Measurements from ENCODE around the gene KLF16.

Gene KLF16

GRCh38 chr19:1814833-1815604, 48.4 kb downstream of the KLF16 start:
- in situ Hi-C loops (cut with MboI; ENCODE audit: low pct_unique_long_range_greater_than_20kb, low sequenced_read_pairs, unreplicated experiment), result no loop called here

GRCh38 chr19:1814391-1814790, 49.0 kb downstream of the KLF16 start:
- TF ChIP-seq, protein P1, sequence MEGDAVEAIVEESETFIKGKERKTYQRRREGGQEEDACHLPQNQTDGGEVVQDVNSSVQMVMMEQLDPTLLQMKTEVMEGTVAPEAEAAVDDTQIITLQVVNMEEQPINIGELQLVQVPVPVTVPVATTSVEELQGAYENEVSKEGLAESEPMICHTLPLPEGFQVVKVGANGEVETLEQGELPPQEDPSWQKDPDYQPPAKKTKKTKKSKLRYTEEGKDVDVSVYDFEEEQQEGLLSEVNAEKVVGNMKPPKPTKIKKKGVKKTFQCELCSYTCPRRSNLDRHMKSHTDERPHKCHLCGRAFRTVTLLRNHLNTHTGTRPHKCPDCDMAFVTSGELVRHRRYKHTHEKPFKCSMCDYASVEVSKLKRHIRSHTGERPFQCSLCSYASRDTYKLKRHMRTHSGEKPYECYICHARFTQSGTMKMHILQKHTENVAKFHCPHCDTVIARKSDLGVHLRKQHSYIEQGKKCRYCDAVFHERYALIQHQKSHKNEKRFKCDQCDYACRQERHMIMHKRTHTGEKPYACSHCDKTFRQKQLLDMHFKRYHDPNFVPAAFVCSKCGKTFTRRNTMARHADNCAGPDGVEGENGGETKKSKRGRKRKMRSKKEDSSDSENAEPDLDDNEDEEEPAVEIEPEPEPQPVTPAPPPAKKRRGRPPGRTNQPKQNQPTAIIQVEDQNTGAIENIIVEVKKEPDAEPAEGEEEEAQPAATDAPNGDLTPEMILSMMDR (IDR thresholded peaks at IDR 0.05; ENCODE audit: extremely low read depth, insufficient read depth, missing control alignments), result no peak
- no peak for DNase-seq (ENCODE audit: low spot score)
- in situ Hi-C loops (cut with MboI; ENCODE audit: low pct_unique_long_range_greater_than_20kb, low sequenced_read_pairs, unreplicated experiment), result no loop called here

More at GRCh38 chr19:1814833-1815604, 48.4 kb downstream of the KLF16 start:
- TF ChIP-seq, protein P1 (IDR thresholded peaks at IDR 0.05; ENCODE audit: extremely low read depth, insufficient read depth, missing control alignments), result no peak
- DNase-seq (ENCODE audit: low spot score), result no peak

DNA sequence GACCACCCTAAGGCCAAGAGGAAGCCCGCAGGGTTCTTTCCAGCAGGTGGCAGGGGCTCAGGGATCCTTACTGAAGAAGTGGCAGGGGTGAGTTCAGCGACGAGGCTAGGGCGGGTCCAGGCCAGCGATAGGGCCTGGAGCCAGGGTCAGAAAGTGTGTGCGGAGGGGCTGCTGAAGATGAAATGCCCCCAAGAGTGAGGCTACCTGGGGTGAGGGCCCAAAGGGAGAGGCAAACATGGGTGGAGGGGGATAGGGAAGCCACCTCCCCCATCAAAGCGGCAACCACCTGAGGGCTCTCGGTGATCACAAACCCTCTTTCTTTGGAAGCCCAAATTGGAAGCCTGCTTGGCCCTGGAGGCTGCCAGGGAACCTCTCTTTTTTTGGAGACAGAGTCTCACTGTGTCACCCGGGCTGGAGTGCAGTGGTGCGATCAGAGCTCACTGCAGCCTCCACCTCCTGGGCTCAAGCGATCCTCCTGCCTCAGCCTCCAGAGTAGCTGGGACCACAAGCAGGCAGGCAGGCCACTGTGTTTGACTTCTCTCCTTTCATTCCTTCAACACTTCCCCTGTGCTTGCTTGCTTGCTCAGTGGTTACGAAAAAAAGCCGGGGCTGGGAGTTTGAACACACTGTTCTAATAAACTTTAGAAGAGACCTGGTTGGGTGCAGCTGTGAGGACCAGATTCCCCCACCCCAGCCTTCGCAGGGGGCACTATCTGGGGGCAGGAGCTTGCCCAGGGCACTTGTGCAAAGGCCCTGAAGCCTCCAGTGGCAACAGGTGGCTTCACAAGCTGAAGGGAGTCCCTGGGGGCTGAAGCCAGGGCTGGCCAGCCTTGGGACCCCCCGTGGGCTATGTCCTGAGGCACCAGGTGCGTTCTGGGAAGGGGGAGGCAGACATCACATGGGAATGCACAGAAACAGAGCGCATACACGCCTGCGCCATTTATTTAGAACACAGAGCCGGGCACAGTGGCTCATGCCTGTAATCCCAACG, 49.9 kb downstream of the KLF16 start:
- in situ Hi-C loops (cut with MboI; ENCODE audit: low pct_unique_long_range_greater_than_20kb, low sequenced_read_pairs, unreplicated experiment), result no loop called here
- DNase-seq (ENCODE audit: low spot score), result no peak
- TF ChIP-seq, protein P1 (IDR thresholded peaks at IDR 0.05; ENCODE audit: extremely low read depth, insufficient read depth, missing control alignments), result no peak

DNA sequence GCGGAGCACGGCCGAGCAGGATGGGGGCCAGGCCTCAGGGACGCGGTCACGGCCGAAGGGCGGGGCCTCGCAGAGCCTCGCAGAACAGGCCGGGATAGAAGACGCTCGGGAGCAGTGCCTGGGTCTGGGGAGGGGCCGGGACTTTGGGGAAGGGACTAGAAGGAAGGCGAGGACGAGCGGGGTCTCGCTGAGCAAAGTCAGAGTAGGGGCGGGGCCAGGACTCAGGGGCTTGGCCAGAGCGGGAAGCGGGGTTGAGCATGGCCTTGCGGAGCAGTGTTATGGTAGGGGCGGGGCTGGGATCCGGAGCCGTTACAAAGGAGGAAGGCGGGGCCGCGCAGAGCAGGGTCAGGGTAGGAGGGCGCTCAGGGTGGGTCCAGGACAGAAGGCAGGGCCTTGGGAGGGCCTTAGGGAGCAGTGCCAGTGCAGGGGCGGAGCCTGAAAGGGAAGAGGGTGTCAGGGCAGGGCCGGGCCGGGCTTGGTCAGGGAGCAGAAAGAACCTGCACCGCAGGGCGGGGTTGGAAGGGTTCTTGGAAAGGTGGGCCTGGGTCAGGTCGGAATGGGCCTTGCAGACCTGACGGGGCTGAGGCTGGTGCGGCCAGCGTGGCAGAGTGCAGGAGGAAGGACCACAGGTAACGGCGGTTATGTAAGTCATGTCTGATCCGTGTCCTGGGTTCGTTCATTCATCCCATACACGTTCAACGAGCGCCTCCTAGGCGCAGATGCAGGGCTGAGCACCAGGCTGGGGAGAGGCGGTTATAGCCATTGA, 50.8 kb downstream of the KLF16 start:
- TF ChIP-seq, protein P1 (IDR thresholded peaks at IDR 0.05; ENCODE audit: extremely low read depth, insufficient read depth, missing control alignments), result peak; percentile 83
- in situ Hi-C loops (cut with MboI; ENCODE audit: low pct_unique_long_range_greater_than_20kb, low sequenced_read_pairs, unreplicated experiment), result no loop called here
- peak; percentile 97 for DNase-seq (ENCODE audit: low spot score)

GRCh38 chr19:1811942-1812425, 51.4 kb downstream of the KLF16 start, which contains the start of gene ATP8B3:
Gene ATP8B3, minus strand, starts transcription at chr19:1812276. Its CDS starts 540 bp downstream, at chr19:1811736.
- DNase-seq (ENCODE audit: low spot score), result peak; percentile 100
- TF ChIP-seq, protein P1 (IDR thresholded peaks at IDR 0.05; ENCODE audit: extremely low read depth, insufficient read depth, missing control alignments), result peak; percentile 21
- in situ Hi-C loops (cut with MboI; ENCODE audit: low pct_unique_long_range_greater_than_20kb, low sequenced_read_pairs, unreplicated experiment), result no loop called here

All from GM13977 (cell line).